ENCODE data around the gene COPS8.

COPS8 gene

DNA sequence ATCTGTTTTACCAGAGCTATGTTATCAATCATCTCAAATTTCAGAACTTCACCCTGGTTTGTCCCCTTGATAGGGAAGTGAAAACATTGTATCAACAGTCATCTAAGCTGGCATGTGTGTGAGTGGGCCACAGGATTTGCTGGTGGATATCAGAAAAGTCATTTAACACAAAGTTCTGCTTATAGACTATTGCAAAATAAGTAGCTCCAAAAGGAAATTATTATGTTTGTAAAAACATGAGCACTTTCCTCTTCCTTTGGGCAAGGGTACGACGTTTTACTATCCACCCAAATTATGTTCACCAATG is 20.7 kb upstream of the COPS8 start:
- DNase-seq (ENCODE audit: extremely low read depth, low read depth) = no peak

DNA sequence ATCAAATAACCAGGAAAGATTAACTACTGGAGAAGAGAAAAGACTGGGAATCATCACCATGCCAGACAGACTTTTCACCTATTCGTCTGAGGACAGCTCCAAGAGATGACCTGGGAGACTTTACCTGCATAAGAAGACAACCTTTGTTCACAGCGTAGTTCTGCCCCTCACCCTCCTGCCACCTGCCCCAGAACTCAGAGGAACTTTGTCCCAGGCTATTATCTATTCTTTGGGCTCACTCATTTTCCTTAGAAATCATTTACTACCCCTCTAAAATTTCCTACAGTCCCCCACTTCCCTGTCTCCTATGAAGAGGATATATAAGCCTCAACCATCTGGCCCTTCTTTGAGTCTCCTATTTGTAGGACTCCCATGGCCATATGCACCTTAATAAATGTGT is 19.3 kb upstream of the COPS8 start:
- TF ChIP-seq, protein P1, sequence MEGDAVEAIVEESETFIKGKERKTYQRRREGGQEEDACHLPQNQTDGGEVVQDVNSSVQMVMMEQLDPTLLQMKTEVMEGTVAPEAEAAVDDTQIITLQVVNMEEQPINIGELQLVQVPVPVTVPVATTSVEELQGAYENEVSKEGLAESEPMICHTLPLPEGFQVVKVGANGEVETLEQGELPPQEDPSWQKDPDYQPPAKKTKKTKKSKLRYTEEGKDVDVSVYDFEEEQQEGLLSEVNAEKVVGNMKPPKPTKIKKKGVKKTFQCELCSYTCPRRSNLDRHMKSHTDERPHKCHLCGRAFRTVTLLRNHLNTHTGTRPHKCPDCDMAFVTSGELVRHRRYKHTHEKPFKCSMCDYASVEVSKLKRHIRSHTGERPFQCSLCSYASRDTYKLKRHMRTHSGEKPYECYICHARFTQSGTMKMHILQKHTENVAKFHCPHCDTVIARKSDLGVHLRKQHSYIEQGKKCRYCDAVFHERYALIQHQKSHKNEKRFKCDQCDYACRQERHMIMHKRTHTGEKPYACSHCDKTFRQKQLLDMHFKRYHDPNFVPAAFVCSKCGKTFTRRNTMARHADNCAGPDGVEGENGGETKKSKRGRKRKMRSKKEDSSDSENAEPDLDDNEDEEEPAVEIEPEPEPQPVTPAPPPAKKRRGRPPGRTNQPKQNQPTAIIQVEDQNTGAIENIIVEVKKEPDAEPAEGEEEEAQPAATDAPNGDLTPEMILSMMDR (IDR thresholded peaks at IDR 0.05; ENCODE audit: low read depth, low read length) = no peak
- DNase-seq (ENCODE audit: extremely low read depth, low read depth) = no peak

More for the DNA sequence above, 20.7 kb upstream of the COPS8 start:
- TF ChIP-seq, protein P1 (IDR thresholded peaks at IDR 0.05; ENCODE audit: low read depth, low read length) = no peak

DNA sequence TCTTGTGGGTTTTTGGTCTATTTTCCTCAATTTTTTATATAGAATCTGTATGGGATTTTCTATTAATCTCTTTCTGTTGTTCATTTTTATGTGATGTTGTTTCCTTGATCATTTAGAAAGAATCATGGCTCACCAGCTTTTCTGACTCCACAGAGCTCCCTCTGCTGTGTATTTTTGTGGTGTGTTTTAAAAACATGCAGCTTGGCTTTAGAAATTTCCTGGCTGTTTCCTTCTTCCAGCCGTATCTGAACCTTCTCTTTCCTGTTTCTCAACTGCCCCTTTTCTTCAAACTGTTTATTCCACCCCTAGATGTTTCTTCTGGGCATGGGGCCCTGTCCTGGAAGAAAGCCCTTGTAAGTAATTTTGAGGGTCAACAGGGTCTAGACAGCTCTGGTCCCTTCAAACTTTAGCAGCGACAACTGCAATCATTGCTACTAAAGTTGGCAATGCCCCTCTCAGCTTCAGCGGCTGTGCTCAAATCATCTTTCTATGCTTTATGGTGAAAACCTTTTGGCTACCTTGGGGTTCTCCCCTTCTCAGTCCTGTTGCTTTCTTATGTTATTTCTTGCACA is 17.6 kb upstream of the COPS8 start:
- DNase-seq (ENCODE audit: extremely low read depth, low read depth) = no peak
- TF ChIP-seq, protein P1 (IDR thresholded peaks at IDR 0.05; ENCODE audit: low read depth, low read length) = peak; percentile 11

DNA sequence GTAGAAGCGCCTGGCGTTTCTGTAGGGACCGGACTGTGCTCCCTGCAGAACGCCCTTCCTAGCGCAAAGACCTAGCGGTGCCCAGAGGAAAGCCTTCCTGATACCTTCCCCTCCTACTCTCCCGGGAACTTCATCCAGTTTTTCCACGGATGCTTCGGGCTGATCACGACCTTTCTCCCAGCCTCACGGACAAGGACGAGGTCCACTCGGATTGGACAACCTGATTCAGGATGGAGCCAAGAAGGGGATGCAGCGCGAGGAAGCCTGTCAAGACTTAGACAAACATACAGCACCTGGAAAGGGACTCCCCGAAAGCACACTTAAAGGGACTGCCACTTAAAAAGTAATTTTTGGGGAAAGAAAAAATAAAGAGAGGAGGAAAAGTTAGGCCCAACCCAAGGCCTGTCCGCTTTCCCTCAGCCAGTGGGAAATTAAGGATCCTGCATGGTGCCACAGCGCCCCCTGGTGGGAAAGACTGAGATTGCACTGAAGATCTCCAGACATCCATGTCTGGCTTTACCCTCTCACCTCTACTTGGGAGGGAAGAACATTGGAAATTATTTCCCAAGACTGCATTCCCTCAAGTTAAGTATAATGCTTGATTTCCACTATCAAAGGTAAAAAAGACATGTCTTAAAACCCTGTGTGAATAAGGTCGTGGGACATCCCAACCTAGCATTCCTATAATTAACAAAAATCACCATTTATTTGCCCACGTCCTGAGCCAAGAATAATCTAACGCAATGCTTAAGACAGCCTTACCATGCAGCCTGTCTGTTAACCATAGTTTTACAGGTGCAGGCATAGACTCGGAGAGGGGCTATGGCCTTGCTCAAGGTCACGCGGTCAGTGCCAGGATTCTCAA is 13.4 kb upstream of the COPS8 start:
- TF ChIP-seq, protein P1 (IDR thresholded peaks at IDR 0.05; ENCODE audit: low read depth, low read length) = peak; percentile 95
- no peak for DNase-seq (ENCODE audit: extremely low read depth, low read depth)

DNA sequence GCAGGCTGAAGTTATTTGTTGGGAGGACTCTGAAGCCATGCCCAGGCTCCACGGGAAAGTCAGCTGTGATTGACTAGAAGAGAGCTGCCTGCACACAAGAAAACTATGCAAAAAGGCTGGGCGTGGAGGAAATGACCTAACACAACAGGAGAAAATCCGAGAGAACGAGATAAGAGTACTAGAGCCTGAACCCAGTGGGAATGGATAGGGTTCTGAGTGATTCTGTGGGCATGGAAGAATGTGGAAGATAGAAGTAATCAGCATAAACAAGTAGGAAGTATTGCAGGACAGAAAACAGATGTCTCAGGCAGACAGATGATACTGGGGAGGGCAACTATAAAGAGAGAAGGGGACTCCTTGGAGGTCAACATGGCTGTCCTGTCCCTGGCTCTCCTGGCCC is 12.1 kb upstream of the COPS8 start:
- TF ChIP-seq, protein P1 (IDR thresholded peaks at IDR 0.05; ENCODE audit: low read depth, low read length) = no peak
- no peak for DNase-seq (ENCODE audit: extremely low read depth, low read depth)

DNA sequence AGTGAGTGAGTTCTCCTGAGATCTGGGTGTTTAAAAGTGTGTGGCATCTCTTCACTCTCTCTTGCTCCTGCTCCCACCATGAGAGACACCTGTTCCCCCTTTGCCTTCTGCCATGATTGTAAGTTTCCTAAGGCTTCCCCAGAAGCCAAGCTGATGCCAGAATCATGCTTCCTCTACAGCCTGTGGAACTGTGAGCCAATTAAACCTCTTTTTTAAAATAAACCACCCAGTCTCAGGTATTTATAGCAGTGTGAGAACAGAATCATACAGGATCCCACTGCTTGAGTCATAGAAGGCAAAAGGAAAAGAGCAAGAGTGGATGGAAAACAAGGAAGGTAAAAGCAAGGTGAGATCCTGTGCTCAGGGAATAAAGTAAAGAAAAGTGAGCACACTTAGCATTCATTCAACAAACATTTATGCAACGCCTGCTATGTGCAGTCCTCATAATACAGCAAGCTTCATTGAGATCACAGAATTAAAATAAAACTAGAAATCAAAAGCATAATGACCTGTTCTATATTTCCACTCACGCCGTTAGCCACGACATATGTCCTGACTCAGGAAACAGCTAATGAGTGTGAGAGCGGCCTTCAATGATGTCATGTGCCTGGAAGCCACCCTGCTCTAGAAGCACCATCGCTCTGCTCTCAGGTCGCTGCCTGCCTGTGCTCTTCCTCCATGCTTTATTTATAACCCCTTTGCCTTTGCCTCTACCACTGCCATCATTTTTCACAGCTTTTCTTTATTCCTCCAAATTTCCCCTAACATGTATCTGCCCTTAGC is 11.3 kb upstream of the COPS8 start:
- TF ChIP-seq, protein P1 (IDR thresholded peaks at IDR 0.05; ENCODE audit: low read depth, low read length) = no peak
- no peak for DNase-seq (ENCODE audit: extremely low read depth, low read depth)
